Gastroesophageal sphincter (tissue), 4 donors: ENCODE data around the gene TDRD3. TPM values are rescaled to one million over a fixed set of nuclear protein-coding genes. Genes with fewer than 3 reads are reported as not detected.

Source experiments
- ATAC-seq: fragments of 150-250 bp; one replicate; pipeline ENCODE4 v1.9.1; 2016; ENCODE audit warnings: mild to moderate bottlenecking, moderate library complexity
- H3K27ac ChIP-seq, 4 donors: fragments of 200-600 bp; sonication (generic) in 3 of 4; 1 replicate in 3 of 4; 2 replicates in 1 of 4; pipeline ENCODE4 v1.5.1; 2016 to 2019
- H3K27me3 ChIP-seq: fragments of 200-600 bp; sonication (generic); one replicate; pipeline ENCODE4 v1.5.1; 2019
- H3K36me3 ChIP-seq, 2 donors: fragments of 200-600 bp; sonication (generic); one replicate each; pipeline ENCODE4 v1.5.1; 2019; ENCODE audit warnings: control low read depth in 1 of 2
- H3K4me1 ChIP-seq, 3 donors: fragments of 200-600 bp; sonication (generic); 1 replicate in 2 of 3; 2 replicates in 1 of 3; pipeline ENCODE4 v1.5.1; 2016 to 2019; ENCODE audit warnings: control low read depth in 2 of 3
- H3K4me3 ChIP-seq, 2 donors: fragments of 200-600 bp; sonication (generic); one replicate each; pipeline ENCODE4 v1.5.1; 2019; ENCODE audit warnings: mild to moderate bottlenecking in 1 of 2, moderate library complexity in 1 of 2
- H3K9me3 ChIP-seq, 3 donors: fragments of 200-600 bp; sonication (generic); one replicate each; pipeline ENCODE4 v1.5.1; 2017 to 2019; ENCODE audit warnings: control low read depth in 2 of 3
- EP300 ChIP-seq: sonication (generic); formaldehyde crosslinking; IDR thresholded peaks from one replicate; pipeline ENCODE4 v1.6.1; 2017; ENCODE audit warnings: antibody characterized with exemption, mild to moderate bottlenecking
- POLR2A ChIP-seq, 2 donors: fragments of 450-650 bp; IDR thresholded peaks; one replicate each; pipeline ENCODE4 v1.6.1; 2017; ENCODE audit warnings: antibody characterized with exemption in 2 of 2, mild to moderate bottlenecking in 2 of 2, moderate library complexity in 1 of 2
- POLR2AphosphoS5 ChIP-seq: sonication (generic); formaldehyde crosslinking; IDR thresholded peaks from one replicate; pipeline ENCODE4 v1.6.1; 2017; ENCODE audit warnings: antibody characterized with exemption
- WGBS, 2 donors: methylation state at CpG; one replicate each; pipeline ENCODE4 v1.1.5; 2018; ENCODE audit warnings: low coverage in 1 of 2; 5-methylcytosine and 5-hydroxymethylcytosine counted together
- total RNA-seq, 4 donors: library from RNA; depleted of rRNA; stranded (reverse); fragments of >200 nt; gene quantifications; one replicate each; pipeline ENCODE4 v1.1.0, GENCODE V29; 2016
- TF ChIP-seq, protein P1 (sequence below), 4 experiments: fragments of 200-600 bp in 2 of 4; fragments of 450-650 bp in 2 of 4; sonication (generic) in 1 of 4; IDR thresholded peaks; one replicate each; pipeline ENCODE4 v1.5.1; 2017 to 2019; ENCODE audit warnings: antibody characterized with exemption in 4 of 4, mild to moderate bottlenecking in 2 of 4, moderate library complexity in 2 of 4

Gene TDRD3
- total RNA-seq, 4 donors from 2014 or later = 22.4 to 41.4 (median 28.7) TPM

DNA sequence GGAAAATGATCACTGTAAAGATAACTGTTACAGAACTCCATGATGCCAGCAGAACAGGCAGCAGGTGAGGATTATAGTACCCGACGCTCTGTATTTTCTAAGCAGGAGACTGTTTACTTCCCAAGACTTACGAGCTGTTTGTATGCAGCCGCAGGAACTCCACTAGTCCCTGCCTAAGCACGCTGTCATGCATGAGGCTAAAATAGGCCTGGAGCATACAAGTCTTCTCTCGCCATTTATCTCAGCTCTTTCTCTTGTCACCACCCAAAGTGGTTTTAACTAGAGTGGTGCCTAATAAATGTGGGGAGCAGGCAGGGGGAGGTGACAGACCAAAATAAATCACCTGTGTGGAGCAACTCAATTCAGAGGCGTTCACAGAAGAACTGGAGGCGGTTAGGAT, 175.8 kb downstream of the TDRD3 start:
- ATAC-seq = no peak
- no peaks in the 10 kb centered on the region for H3K9me3 ChIP-seq
- WGBS, 2 donors = 68 to 94% methylated on average over 5 to 6 of the region's 8 CpGs
- H3K36me3 ChIP-seq = peaks cover 0 to 59% of the 10 kb centered on the region in 2 donors
- H3K27me3 ChIP-seq = no peaks in the 10 kb centered on the region
- no peak overlapping the region for H3K4me3 ChIP-seq
- H3K4me1 ChIP-seq = no peaks in the 10 kb centered on the region
- no peak for TF ChIP-seq EP300
- TF ChIP-seq POLR2AphosphoS5 = no peak
- no peak for TF ChIP-seq POLR2A (IDR thresholded peaks at IDR 0.05)
- TF ChIP-seq, protein P1, sequence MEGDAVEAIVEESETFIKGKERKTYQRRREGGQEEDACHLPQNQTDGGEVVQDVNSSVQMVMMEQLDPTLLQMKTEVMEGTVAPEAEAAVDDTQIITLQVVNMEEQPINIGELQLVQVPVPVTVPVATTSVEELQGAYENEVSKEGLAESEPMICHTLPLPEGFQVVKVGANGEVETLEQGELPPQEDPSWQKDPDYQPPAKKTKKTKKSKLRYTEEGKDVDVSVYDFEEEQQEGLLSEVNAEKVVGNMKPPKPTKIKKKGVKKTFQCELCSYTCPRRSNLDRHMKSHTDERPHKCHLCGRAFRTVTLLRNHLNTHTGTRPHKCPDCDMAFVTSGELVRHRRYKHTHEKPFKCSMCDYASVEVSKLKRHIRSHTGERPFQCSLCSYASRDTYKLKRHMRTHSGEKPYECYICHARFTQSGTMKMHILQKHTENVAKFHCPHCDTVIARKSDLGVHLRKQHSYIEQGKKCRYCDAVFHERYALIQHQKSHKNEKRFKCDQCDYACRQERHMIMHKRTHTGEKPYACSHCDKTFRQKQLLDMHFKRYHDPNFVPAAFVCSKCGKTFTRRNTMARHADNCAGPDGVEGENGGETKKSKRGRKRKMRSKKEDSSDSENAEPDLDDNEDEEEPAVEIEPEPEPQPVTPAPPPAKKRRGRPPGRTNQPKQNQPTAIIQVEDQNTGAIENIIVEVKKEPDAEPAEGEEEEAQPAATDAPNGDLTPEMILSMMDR (IDR thresholded peaks at IDR 0.05) = no peak
- H3K27ac ChIP-seq = no peak overlapping the region

DNA sequence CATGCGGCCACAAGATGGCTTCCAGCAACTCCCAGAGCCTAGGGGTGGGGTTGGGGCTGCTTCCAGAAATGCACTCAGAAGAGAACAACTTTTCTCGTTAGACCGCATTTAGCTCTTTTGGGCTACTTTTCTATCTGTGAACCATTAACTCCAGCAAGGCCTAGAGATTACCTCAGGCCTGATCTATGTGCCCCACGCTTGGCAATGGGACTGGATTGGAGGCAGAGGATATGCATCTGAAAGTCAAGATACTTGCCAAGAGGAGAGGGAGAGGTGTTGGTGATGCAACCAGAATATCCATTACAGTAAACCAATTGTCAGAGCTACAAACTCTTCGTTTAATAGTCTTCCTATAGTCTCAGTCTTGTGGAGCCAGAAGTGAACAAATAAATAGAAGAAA, 177.7 kb downstream of the TDRD3 start:
- Histone ChIP-seq H3K9me3 (no peaks in the 10 kb centered on the region), H3K36me3 (peaks cover 0 to 41% of the 10 kb centered on the region in 2 donors), H3K4me1 (no peaks in the 10 kb centered on the region), H3K27ac (no peak overlapping the region), H3K27me3 (no peaks in the 10 kb centered on the region), H3K4me3 (no peak overlapping the region)
- 62 to 67% methylated on average over 1 to 2 of the region's 5 CpGs for WGBS, 2 donors
- ATAC-seq = no peak
- no peak for TF ChIP-seq EP300
- no peak for TF ChIP-seq POLR2AphosphoS5
- no peak for TF ChIP-seq POLR2A (IDR thresholded peaks at IDR 0.05)
- TF ChIP-seq, protein P1 (IDR thresholded peaks at IDR 0.05) = no peak

DNA sequence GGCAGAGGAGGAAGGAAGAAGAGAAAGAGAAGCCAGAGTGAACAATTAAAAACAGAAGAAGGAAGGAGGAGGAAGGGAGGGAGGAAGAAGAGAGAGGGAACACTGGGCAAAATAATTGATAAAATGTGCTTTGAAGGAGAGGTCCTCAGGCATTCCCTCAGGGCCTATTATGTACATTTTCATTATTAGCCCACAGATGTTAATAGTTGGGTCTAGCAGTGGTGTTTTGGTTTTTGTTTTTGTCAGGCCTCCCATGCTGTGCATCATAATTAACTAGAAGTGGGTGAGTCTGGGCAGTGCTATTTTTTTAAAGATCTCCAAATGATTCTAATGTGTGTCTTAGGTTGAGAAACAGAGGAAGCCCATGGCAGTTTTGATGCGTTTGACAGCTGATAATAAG, 178.1 kb downstream of the TDRD3 start:
- ATAC-seq = no peak
- H3K9me3 ChIP-seq = no peaks in the 10 kb centered on the region
- no peaks in the 10 kb centered on the region for H3K27me3 ChIP-seq
- WGBS, 2 donors = 88 to 100% methylated on average over 1 of the region's 1 CpG
- H3K4me3 ChIP-seq = no peak overlapping the region
- TF ChIP-seq POLR2A (IDR thresholded peaks at IDR 0.05) (no peak), EP300 (no peak), POLR2AphosphoS5 (no peak)
- TF ChIP-seq, protein P1 (IDR thresholded peaks at IDR 0.05) = no peak
- no peak overlapping the region for H3K27ac ChIP-seq
- no peaks in the 10 kb centered on the region for H3K4me1 ChIP-seq
- peaks cover 0 to 37% of the 10 kb centered on the region in 2 donors for H3K36me3 ChIP-seq

DNA sequence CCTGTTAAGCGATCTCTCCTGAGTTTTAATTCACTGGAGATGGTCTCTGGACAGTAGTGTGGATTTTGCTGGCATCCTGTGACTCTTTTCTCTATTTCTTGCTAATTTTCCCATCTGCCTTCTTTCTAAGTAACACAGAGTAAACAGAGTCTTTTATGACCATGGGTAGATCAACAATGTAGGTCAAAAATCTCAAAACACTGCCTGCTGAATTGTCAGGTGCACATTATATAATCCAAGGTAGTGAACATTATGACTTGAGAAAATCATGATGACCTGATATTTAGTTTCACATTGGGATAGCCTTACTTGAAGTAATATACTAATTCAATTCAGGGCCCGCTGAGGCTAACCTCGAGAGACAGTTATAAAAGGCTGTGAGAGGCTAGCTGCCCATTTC, 180.7 kb downstream of the TDRD3 start:
- no peak for ATAC-seq
- no peak overlapping the region for H3K4me3 ChIP-seq

More for the DNA sequence above, 180.7 kb downstream of the TDRD3 start:
- Histone ChIP-seq H3K27ac (no peak overlapping the region), H3K4me1 (no peaks in the 10 kb centered on the region), H3K27me3 (no peaks in the 10 kb centered on the region), H3K9me3 (no peaks in the 10 kb centered on the region), H3K36me3 (peaks cover 0 to 19% of the 10 kb centered on the region in 2 donors)
- TF ChIP-seq, protein P1 (IDR thresholded peaks at IDR 0.05) = no peak
- TF ChIP-seq EP300 (no peak), POLR2AphosphoS5 (no peak), POLR2A (IDR thresholded peaks at IDR 0.05) (no peak)
- 91 to 93% methylated on average over 3 of the region's 3 CpGs for WGBS, 2 donors
